GM23338 (cell line): ENCODE measurements around the gene TMPRSS2.

ENCODE experiments used
- CREB1 ChIP-seq: fragments of 250-450 bp; sonication (Bioruptor Pico); IDR thresholded peaks from 2 replicates; pipeline ENCODE4 v1.5.0; 2020; ENCODE audit warnings: low read depth, mild to moderate bottlenecking, moderate library complexity
- CTCF ChIP-seq, 2 experiments: fragments of 200-600 bp in 1 of 2; sonication (generic) in 1 of 2; conservative IDR thresholded peaks; 2 replicates each; pipeline versions ENCODE4 v1.5.1 to v1.6.1; 2016 to 2017; ENCODE audit warnings: antibody characterized with exemption in 2 of 2, low read depth in 2 of 2, mild to moderate bottlenecking in 2 of 2, moderate library complexity in 1 of 2
- ETS1 ChIP-seq: IDR thresholded peaks from 2 replicates; pipeline ENCODE4 v1.6.1; 2016; ENCODE audit warnings: antibody characterized with exemption
- EZH2 ChIP-seq: fragments of 200-600 bp; sonication (generic); IDR thresholded peaks from one replicate; pipeline ENCODE4 v1.8.0; 2017; ENCODE audit warnings: antibody characterized with exemption, mild to moderate bottlenecking, low read depth; ENCODE audit not compliant: unreplicated experiment
- EZH2phosphoT487 ChIP-seq: fragments of 200-600 bp; sonication (generic); IDR thresholded peaks from one replicate; pipeline ENCODE4 v1.8.1; 2018; ENCODE audit warnings: antibody characterized with exemption; ENCODE audit not compliant: unreplicated experiment
- JUNB ChIP-seq: IDR thresholded peaks from one replicate; pipeline ENCODE4 v1.6.1; 2016; ENCODE audit warnings: antibody characterized with exemption; ENCODE audit not compliant: unreplicated experiment
- NANOG ChIP-seq: IDR thresholded peaks from 2 replicates; pipeline ENCODE4 v1.6.1; 2016; ENCODE audit warnings: antibody characterized with exemption, borderline replicate concordance
- POLR2AphosphoS5 ChIP-seq: IDR thresholded peaks from 2 replicates; pipeline ENCODE4 v1.6.1; 2016; ENCODE audit warnings: antibody characterized with exemption, low read depth
- REST ChIP-seq: IDR thresholded peaks from one replicate; pipeline ENCODE4 v1.6.1; 2018; ENCODE audit warnings: antibody characterized with exemption; ENCODE audit not compliant: unreplicated experiment
- STAT1 ChIP-seq: IDR thresholded peaks from one replicate; pipeline ENCODE4 v1.6.1; 2016; ENCODE audit warnings: antibody characterized with exemption; ENCODE audit not compliant: unreplicated experiment
- ZNF114 ChIP-seq: fragments of 250-450 bp; sonication (Bioruptor Pico); IDR thresholded peaks from 2 replicates; pipeline ENCODE4 v1.5.0; 2020; ENCODE audit warnings: mild to moderate bottlenecking, moderate library complexity
- ZNF331 ChIP-seq: fragments of 250-450 bp; sonication (Bioruptor Pico); IDR thresholded peaks from 2 replicates; pipeline ENCODE4 v1.5.0; 2020; ENCODE audit warnings: low read depth, mild to moderate bottlenecking, moderate library complexity
- ZNF462 ChIP-seq: fragments of 250-450 bp; sonication (Bioruptor Pico); IDR thresholded peaks from 2 replicates; pipeline ENCODE4 v1.5.0; 2020; ENCODE audit warnings: mild to moderate bottlenecking, moderate library complexity

GRCh38 chr21:41475714-41476420 lies 32.1 kb downstream of the TMPRSS2 start:
- TF ChIP-seq CTCF (conservative IDR thresholded peaks at IDR 0.05; ENCODE audit: low read depth in 2 of 2), result no peak
- TF ChIP-seq JUNB, result no peak
- TF ChIP-seq ETS1, result no peak
- TF ChIP-seq EZH2, result no peak
- no peak for TF ChIP-seq REST
- no peak for TF ChIP-seq POLR2AphosphoS5
- TF ChIP-seq CREB1 (CRISPR knock-in tag), result no peak
- TF ChIP-seq EZH2phosphoT487, result no peak
- no peak for TF ChIP-seq NANOG
- TF ChIP-seq ZNF462 (CRISPR knock-in tag), result no peak
- no peak for TF ChIP-seq ZNF114 (CRISPR knock-in tag)
- no peak for TF ChIP-seq ZNF331 (CRISPR knock-in tag)
- no peak for TF ChIP-seq STAT1
